Esophagus squamous epithelium (tissue), 4 donors: ENCODE measurements around the gene SLC1A7.

Experiments used
- CTCF ChIP-seq, 6 experiments: fragments of 450-650 bp in 4 of 6; fragments of 200-600 bp in 2 of 6; sonication (generic) in 2 of 6; IDR thresholded peaks; one replicate each; pipeline ENCODE4 v1.5.1; 2016 to 2019; ENCODE audit warnings: antibody characterized with exemption in 6 of 6, mild to moderate bottlenecking in 4 of 6, moderate library complexity in 4 of 6
- POLR2A ChIP-seq, 4 donors: fragments of 450-650 bp; IDR thresholded peaks; one replicate each; pipeline ENCODE4 v1.6.1; 2017; ENCODE audit warnings: antibody characterized with exemption in 4 of 4, mild to moderate bottlenecking in 4 of 4, moderate library complexity in 3 of 4

DNA sequence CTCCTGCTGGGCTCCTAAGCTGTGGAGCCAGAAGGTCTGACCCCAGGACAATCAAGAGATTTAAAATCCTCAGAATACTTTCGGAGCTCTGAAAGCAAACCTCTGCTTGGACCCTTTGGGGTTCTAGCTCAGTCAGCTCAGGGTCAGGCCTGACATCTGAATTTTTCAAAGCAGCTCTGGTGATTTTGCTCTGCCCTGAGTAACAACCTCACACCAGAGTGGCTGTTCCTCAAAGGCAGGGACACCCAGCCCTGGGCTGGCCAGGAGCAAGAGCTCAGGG, 11.9 kb downstream of the SLC1A7 start:
- TF ChIP-seq POLR2A (IDR thresholded peaks at IDR 0.05) (no peak), CTCF (IDR thresholded peaks at IDR 0.05) (no peak)
